GM19023 (cell line): Measurements from ENCODE around the gene MCF2L2.

ENCODE experiments used
- ATAC-seq: cut with Tn5 transposase; IDR thresholded peaks from one replicate; pipeline ENCODE4 v1.9.1; 2021; ENCODE audit warnings: mild to moderate bottlenecking, moderate library complexity; ENCODE audit not compliant: unreplicated experiment

MCF2L2 gene

DNA sequence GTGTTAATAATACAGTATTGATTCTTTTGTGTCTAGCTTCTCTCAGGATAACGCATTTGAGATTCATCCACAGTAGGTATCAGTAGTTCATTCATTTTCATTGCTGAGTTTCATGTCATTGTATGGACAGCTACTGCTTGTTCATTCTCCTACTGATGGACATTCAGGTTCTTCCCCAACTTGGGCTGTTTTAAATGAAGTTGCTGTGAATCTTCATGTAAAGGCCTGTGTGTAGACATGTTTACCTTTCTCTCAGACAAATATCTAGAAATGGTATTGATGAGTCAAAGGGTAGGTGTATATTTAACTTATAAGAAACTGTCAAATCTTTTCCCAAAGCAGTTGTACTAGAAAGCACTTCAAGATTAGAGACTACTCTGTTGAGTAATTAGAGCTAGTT lies 26.7 kb downstream of the MCF2L2 start:
- ATAC-seq: no peak

GRCh38 chr3:183400352-183400751 lies 28.1 kb downstream of the MCF2L2 start:
- ATAC-seq: no peak

- ATAC-seq: no peak
Measured at GRCh38 chr3:183396662-183397391, 31.6 kb downstream of the MCF2L2 start.

- no peak for ATAC-seq
Measured at GRCh38 chr3:183394150-183394549, 34.3 kb downstream of the MCF2L2 start.

- ATAC-seq: no peak
Measured at GRCh38 chr3:183393625-183394024, 34.8 kb downstream of the MCF2L2 start.

DNA sequence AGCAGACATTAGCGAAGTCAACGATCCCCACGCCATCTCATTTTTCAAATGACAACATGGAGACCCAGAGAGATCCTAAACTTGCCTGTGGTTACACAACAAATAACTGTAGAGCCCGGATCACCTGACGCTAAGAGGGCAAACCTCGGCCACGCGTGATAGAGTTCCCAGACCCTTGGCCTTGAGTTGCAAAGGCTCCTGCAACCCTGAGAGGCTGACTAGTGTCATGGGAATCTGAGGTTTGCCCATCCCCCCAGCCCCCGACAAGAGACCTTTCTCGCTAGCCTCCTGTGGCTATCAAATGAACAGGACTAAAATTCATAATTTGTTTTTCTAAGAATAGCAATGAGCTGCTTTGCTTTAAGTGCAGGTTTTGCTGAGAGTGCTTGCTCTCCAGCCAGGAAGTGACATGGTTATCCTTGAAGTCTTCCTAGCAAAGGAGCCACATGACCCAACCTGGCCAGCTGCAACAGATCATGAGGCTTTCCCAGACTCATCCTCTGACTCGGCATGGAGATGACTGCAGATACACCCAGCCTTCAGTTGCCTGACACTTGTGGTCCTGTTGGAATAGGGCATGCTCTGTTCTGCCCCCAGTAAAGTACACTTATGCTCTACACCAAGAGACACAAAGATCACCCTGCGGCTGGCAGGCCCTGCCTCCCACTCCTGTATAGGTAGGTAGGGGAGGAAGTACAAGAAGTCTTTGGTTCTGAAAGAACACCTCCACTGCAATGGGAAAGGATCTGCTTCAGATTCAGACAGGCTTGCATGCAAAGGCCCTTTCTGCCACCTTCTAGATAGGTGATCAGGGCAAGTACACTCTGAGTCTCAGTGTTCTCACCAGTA lies 36.0 kb downstream of the MCF2L2 start:
- ATAC-seq: no peak

DNA sequence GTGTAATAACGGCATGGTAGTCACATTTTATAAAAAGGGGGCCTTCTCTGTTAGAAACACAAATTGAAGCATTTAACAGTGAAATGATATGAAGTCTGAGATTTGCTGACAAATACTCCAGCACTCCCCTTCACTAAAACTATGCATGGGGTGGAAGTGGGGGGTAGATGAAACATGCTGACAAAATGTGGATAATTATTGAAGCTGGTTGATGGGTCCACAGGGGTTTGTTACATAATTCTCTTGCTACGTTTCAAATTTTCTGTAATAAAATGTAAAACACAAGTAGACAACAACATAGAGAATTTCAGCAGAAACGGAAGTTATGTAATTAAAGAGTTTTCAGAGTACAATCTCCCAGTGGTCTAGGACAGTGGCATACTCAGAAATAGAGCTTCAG lies 37.0 kb downstream of the MCF2L2 start:
- no peak for ATAC-seq

GRCh38 chr3:183390844-183391243 lies 37.6 kb downstream of the MCF2L2 start:
- ATAC-seq: no peak

DNA sequence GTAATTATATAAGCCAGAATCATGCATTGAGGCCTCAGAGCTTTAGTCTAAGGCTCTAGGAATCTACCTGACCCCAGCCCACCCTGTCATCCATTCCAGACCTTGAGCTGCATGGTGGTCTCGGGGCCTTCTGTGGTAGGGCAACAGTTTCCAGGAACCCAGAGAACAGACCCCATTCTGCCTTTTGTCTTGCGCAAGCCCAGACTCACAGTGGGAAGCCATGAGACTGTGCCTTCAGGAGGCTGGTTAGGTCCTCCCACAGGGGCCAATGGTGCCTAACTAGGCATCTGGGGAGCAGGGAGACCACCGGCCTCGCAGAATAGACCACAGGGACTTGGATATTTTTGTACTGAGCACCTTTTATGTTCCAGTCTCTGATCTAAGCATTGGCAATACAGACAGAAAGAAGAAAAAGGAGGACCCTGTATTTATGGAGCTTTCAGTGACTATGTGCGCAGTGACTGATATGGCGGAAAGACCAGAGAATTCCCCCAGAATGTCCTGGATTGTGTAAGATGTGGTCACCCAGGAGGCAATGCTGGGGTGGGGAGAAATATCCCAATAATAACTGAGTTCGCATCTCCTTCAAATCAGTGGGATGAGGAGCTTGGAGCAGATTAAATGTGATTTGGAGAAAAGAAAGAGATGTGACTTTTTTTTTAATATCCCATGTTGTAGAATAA lies 40.1 kb downstream of the MCF2L2 start:
- no peak for ATAC-seq

DNA sequence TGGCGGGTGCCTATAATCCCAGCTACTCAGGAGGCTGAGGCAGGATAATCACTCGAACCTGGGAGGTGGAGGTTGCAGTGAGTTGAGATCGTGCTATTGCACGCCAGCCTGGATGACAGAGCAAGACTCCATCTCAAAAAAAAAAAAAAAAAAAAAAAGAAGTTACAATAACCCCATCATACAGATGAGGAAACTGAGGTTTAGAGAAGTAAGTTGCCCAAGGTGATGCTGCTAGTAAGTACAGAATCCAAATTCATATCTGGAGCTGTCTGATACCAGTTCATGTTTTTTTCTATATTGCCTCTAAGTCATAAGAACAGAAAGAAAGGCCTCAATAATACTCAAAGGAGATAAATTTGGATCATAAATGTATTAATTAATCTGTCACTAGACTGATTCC lies 40.6 kb downstream of the MCF2L2 start:
- ATAC-seq: no peak

GRCh38 chr3:183386651-183387050 lies 41.8 kb downstream of the MCF2L2 start:
- ATAC-seq: no peak

GRCh38 chr3:183385698-183386613 lies 42.5 kb downstream of the MCF2L2 start:
- ATAC-seq: peak; percentile 57

GRCh38 chr3:183381673-183382072 lies 46.7 kb downstream of the MCF2L2 start:
- no peak for ATAC-seq

DNA sequence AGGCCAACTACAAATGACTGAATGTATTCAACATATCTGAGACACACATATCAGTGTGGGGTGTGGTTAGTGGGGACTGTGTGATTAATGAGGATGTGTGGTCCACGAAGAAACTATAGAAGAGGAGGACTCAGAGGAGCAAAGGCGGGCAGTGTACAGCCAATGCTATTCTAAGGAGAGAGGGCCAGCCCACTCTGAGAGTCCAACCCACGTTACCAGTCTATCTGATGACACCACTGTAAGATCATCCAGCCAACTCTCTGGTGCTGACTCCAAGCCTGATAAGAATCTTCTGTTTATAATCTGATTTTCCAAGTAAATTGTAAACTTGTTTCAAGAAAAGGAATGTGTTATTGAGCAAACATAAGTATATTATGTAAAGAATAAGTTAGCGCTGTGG lies 47.2 kb downstream of the MCF2L2 start:
- no peak for ATAC-seq

DNA sequence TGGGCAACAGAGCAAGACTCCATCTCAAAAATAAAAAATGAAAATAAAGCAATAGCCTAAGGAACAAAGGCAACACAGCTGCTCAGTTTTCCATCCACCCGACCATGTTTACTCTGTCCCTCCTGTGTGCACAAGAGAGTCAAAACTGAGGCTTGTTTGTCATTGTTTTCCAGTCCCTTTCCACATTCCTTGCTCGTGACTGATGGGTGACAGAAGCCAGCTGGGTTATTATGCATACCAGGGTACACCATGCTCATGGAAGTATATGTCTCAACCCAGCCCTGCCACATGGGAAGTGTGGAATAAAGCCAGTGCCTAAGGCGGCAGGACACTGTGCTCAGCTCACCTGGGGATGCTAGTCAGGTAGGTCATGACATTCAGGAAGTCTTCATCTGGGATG lies 49.5 kb downstream of the MCF2L2 start:
- no peak for ATAC-seq

- ATAC-seq: no peak
Measured at GRCh38 chr3:183378545-183378944, 49.9 kb downstream of the MCF2L2 start.

DNA sequence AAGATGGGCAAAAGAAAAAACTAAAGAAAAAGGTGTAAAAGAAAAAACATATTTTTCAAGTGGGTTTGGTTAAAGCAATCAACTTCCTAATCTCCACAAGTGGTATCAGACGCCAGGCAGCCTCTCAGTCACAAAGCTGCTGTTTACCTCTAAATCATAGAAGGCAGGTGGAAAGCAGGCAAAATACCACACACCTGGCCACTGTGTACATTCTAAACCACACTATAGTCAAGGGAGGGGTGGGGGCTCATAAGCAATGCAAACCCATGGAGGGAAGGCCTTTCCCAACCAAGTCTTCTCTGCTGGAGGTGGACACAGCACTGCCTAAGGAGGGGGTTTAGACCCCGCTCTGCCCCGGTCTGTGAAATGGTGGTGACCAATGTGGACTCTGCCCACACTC lies 50.4 kb downstream of the MCF2L2 start:
- ATAC-seq: no peak

DNA sequence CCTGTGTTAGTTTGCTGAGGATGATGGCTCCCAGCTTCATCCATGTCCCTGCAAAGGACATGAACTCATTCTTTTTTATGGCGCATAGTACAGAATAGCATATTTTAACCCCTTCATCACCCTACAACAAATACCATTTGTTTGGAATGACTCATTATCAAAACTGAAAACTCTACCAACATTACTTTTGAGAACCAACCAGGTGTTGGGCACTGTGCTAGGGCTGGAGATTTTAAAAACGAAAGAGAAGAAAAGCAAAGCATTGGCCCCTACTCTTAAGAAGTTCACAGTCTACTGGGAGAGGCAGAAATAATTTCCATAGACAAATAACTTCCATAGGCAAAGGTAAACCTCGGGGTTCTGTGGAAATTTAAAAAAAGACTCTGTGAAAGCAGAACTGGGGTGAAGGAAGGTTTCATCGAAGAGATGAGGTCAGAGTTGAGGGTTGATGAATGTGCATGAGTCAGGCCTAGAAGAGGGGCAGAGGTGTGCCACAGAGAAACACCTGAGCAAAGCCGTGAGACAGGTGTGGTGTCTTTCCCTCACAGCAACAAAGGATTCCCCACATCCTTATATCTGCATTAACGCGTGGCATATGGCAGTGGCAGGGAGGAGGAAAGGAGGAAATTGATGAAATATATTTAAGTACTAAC lies 51.0 kb downstream of the MCF2L2 start:
- no peak for ATAC-seq

- no peak for ATAC-seq
Measured at GRCh38 chr3:183375787-183376186, 52.6 kb downstream of the MCF2L2 start.

- no peak for ATAC-seq
Measured at GRCh38 chr3:183375337-183375736, 53.1 kb downstream of the MCF2L2 start.
